ENCODE results near the gene GYS1. TPM values are rescaled to one million over a fixed set of nuclear protein-coding genes. Genes with fewer than 3 reads are reported as not detected.

Gene GYS1
- total and polyA plus RNA-seq, 2 of the 8 experiments (the other 6 are each of a cell fraction or from before 2014, with no cell fraction given): 30.0 to 38.7 TPM

DNA sequence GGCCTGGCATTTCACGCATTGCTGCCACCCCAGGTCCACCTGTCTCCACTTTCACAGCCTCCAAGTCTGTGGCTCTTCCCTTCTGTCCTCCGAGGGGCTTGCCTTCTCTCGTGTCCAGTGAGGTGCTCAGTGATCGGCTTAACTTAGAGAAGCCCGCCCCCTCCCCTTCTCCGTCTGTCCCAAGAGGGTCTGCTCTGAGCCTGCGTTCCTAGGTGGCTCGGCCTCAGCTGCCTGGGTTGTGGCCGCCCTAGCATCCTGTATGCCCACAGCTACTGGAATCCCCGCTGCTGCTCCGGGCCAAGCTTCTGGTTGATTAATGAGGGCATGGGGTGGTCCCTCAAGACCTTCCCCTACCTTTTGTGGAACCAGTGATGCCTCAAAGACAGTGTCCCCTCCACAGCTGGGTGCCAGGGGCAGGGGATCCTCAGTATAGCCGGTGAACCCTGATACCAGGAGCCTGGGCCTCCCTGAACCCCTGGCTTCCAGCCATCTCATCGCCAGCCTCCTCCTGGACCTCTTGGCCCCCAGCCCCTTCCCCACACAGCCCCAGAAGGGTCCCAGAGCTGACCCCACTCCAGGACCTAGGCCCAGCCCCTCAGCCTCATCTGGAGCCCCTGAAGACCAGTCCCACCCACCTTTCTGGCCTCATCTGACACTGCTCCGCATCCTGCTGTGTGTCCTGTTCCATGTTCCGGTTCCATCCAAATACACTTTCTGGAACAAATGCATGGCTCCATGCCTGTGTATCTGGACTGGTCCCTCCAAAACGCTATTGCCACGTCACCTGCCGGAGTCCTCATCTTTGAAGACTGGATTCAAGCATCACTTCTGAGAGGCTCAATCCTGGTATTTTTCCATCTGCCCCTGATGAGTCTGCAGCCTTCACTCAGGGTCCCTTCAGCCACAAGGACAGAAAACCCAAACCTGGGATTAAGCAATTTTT is 70.3 kb downstream of the GYS1 start (continued):
- TF ChIP-seq CREB1 (IDR thresholded peaks at IDR 0.05): no peak
- TF ChIP-seq NANOG (IDR thresholded peaks at IDR 0.05; ENCODE audit: insufficient read depth, low read depth, low read length, poor library complexity, severe bottlenecking): no peak
- TF ChIP-seq RXRA (IDR thresholded peaks at IDR 0.05; ENCODE audit: insufficient read depth, low read depth, low read length): no peak
- TF ChIP-seq, protein P1, sequence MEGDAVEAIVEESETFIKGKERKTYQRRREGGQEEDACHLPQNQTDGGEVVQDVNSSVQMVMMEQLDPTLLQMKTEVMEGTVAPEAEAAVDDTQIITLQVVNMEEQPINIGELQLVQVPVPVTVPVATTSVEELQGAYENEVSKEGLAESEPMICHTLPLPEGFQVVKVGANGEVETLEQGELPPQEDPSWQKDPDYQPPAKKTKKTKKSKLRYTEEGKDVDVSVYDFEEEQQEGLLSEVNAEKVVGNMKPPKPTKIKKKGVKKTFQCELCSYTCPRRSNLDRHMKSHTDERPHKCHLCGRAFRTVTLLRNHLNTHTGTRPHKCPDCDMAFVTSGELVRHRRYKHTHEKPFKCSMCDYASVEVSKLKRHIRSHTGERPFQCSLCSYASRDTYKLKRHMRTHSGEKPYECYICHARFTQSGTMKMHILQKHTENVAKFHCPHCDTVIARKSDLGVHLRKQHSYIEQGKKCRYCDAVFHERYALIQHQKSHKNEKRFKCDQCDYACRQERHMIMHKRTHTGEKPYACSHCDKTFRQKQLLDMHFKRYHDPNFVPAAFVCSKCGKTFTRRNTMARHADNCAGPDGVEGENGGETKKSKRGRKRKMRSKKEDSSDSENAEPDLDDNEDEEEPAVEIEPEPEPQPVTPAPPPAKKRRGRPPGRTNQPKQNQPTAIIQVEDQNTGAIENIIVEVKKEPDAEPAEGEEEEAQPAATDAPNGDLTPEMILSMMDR (IDR thresholded peaks at IDR 0.05; ENCODE audit: control extremely low read depth in 1 of 3, insufficient read depth in 1 of 3, low read depth in 1 of 3, low read length in 3 of 3): no peak
- TF ChIP-seq, protein P2, sequence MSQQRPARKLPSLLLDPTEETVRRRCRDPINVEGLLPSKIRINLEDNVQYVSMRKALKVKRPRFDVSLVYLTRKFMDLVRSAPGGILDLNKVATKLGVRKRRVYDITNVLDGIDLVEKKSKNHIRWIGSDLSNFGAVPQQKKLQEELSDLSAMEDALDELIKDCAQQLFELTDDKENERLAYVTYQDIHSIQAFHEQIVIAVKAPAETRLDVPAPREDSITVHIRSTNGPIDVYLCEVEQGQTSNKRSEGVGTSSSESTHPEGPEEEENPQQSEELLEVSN (IDR thresholded peaks at IDR 0.05): no peak
- TF ChIP-seq, protein P3, sequence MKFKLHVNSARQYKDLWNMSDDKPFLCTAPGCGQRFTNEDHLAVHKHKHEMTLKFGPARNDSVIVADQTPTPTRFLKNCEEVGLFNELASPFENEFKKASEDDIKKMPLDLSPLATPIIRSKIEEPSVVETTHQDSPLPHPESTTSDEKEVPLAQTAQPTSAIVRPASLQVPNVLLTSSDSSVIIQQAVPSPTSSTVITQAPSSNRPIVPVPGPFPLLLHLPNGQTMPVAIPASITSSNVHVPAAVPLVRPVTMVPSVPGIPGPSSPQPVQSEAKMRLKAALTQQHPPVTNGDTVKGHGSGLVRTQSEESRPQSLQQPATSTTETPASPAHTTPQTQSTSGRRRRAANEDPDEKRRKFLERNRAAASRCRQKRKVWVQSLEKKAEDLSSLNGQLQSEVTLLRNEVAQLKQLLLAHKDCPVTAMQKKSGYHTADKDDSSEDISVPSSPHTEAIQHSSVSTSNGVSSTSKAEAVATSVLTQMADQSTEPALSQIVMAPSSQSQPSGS (IDR thresholded peaks at IDR 0.05; ENCODE audit: low read length): no peak
- no peak for TF ChIP-seq TCF12 (IDR thresholded peaks at IDR 0.05; ENCODE audit: low read depth, low read length)
- TF ChIP-seq RBBP5 (IDR thresholded peaks at IDR 0.05; ENCODE audit: borderline replicate concordance, low read depth, low read length): no peak

Measured in H1 (cell line).